TTC549 (cell line): ENCODE measurements around the gene RIF1.
A peak's percentile ranks its signal among the peaks of the same experiment; 100 is the strongest.

ENCODE experiments used
- FAIRE-seq: peaks from 2 replicates; lab custom pipeline; 2012; peaks lifted over from hg19 to GRCh38; lab: Jason Lieb, UNC

Gene RIF1, protein sequence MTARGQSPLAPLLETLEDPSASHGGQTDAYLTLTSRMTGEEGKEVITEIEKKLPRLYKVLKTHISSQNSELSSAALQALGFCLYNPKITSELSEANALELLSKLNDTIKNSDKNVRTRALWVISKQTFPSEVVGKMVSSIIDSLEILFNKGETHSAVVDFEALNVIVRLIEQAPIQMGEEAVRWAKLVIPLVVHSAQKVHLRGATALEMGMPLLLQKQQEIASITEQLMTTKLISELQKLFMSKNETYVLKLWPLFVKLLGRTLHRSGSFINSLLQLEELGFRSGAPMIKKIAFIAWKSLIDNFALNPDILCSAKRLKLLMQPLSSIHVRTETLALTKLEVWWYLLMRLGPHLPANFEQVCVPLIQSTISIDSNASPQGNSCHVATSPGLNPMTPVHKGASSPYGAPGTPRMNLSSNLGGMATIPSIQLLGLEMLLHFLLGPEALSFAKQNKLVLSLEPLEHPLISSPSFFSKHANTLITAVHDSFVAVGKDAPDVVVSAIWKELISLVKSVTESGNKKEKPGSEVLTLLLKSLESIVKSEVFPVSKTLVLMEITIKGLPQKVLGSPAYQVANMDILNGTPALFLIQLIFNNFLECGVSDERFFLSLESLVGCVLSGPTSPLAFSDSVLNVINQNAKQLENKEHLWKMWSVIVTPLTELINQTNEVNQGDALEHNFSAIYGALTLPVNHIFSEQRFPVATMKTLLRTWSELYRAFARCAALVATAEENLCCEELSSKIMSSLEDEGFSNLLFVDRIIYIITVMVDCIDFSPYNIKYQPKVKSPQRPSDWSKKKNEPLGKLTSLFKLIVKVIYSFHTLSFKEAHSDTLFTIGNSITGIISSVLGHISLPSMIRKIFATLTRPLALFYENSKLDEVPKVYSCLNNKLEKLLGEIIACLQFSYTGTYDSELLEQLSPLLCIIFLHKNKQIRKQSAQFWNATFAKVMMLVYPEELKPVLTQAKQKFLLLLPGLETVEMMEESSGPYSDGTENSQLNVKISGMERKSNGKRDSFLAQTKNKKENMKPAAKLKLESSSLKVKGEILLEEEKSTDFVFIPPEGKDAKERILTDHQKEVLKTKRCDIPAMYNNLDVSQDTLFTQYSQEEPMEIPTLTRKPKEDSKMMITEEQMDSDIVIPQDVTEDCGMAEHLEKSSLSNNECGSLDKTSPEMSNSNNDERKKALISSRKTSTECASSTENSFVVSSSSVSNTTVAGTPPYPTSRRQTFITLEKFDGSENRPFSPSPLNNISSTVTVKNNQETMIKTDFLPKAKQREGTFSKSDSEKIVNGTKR (N-terminal part only)

DNA sequence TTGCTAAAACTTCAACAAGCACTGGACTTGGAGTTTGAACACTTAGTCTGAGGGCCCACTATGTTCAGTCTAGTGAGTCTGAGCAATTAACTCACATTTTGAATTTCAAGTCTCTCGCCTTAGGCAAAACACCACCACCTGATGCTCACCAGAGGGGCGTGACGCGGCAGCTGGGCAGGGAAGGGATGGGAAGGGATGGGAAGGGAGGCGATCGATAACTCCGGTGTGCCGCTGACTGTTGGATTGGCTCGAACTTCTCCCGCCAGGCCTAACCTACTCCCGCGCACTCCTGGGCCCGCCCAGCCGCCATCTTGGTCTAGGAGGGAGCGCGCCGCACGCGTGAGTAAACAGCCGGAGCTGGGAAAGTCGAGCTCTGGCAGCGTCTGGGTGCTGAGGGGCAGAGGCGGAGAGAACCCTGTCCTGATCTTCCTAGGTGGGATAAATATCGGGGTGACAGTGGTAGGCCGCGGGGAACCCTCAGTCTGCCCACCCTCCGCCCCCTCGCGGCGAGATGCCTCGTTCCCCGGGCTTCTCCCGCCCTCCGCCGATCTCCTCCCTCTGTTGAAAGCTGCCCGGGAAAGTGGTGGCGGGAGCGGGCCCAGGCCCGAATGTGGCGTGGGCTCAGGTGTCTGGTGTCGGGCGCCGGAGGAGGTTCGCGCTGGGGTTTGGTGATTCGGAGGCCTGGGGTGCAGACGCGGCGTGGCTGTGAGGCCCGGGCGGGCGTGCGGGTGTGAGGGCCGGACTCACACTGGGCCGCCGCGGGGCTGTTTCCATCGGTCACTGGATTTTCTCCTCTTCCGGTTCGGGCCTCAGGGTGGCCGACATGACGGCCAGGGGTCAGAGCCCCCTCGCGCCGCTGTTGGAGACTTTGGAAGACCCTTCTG is at the start of gene RIF1:
Gene RIF1, plus strand, starts transcription at position 302 of the 884 bp plus-strand sequence. Its CDS starts 522 bp downstream, at position 824.
- peak; percentile 17 for FAIRE-seq

DNA sequence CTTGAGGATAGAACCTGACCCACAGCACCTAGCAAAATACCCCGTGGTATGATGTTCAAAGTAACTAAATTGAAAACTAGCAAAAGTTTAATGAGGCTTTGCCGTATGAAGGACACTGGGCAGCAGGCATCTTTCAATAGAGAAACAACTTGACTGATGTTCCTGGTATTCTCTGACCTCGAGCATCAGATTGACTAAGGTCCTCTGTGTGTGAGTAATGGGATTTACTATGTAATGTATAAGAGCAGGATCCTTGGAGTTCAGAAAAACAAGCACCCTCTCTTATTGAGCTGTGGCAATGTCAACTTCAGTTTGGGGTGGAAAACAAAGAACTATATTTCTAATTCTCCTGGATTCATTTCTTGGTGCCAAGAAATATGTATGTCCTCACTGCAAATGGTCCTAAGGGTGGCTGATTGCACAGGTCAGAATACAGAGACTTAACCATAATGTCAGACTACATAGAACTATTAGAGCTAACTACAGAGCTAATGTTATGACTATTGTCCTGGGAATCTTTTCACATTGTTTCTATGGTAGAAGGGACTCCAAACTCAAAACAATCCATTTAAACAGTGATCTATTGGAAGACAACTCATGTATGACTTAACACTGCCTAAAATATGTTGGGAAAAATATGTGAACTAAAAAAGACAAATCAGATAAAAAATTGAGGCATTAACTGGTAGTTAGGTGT is 47.9 kb upstream of the RIF1 start:
- FAIRE-seq = no peak

DNA sequence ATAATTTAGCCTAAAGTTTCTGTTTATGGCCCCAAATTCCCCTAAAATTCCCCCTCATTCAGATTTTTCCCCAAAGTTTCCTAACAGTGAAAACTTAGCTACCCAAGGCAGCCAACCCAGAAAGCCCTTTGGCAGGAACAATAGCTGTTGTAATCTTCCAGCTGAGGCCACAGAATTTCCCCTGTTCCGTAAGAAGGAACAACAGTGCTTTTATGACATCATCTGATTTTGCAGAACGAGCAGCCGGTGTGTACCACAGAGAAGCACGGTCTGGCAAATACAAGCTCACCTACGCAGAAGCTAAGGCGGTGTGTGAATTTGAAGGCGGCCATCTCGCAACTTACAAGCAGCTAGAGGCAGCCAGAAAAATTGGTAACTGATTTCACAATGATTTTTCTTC is 46.0 kb upstream of the RIF1 start:
- no peak for FAIRE-seq

DNA sequence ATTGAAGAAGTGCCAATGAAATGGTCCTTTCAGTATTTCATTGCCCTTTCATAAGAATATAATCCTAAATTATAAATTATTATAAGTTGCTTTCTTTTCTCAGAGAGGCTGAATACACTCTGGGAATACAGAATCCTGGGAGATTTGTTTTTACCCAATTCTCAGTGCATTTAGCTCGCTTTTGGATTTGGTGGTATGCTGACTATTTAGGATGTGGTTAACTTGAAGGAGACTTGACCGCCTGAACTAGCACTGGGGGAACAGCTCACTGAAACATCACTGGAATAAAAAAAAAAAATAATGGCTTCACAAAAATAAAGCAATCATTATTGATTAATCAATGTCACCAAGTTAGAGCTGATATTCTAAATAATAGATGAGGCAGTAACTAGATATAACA is 42.1 kb upstream of the RIF1 start:
- no peak for FAIRE-seq

DNA sequence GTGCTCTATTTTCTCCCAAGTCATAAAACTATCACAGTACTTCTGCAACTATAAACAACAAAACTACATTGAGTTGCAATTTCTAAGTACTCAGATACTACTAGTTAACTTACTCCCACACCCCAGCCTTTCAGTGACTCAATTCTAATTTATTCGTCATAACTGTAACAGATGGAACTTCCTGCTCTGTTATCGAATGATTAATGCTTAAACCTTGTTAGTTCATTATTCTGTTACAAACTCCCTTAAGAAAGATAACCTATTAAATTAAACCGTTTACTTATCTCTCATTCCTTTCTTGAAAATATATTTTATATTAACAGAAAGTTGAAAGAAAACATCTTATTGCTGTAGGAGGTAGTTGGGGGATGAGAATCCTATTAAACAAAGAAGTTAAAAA is 35.3 kb upstream of the RIF1 start:
- no peak for FAIRE-seq

DNA sequence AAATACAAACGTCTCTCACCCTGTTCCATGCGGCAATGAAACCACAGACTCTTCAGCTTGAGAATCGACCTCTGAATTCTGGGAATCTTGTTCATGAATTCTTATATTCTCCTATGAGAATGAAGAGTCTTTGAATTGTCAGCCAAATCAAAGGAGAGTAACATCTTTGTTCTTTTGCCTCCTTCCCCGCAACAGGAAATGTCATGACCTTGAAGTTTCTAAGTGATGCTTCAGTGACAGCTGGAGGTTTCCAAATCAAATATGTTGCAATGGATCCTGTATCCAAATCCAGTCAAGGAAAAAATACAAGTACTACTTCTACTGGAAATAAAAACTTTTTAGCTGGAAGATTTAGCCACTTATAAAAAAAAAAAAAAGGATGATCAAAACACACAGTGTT is 30.5 kb upstream of the RIF1 start:
- no peak for FAIRE-seq

DNA sequence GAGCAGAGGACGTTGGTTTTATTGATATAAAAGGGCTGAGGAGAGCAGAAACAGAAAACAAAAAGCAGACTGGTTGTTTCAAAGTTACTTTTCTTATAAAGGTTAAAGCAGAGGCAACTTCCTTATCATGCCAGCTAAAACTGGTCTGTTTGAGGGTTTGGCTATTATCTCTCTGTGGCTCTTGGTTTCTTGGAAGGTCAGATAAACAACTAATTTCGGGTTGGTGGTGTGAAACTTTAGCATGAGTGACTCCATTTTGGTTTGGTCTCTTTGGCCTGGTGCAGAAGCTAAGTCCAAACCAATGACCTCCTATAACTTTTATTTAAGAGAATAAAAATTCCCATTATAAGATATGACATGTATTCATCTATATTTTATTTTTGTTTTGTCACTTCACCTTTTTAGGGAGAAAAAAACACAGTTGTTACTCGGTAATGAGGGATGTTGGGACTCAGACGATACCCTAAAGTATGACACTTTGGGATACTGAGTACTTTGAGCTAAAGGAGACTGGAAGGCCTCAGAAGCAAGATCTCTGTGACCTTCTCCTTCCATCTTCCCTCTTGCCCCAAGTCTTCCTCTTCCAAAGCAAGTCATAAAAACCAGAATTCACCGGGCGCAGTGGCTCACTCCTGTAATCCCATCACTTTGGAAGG is 29.0 kb upstream of the RIF1 start:
- no peak for FAIRE-seq

DNA sequence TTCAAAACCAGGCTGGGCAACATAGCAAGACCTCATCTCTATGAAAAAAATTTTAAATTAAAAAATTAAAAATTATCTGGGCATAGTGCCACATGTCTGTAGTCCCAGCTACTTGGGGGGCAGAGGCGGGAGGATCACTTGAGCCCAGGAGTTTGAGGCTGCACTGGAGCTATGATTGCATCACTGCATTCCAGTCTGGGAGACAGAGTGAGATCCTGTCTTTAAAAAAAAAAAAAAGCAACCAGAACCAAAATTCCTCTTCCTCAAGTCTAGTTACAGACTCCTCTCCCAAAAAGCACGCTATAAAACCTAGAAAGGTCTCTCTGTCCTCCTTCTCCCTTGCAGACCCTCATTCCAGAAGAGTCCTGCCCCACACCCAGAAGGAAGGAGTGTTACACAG is 28.4 kb upstream of the RIF1 start:
- no peak for FAIRE-seq

DNA sequence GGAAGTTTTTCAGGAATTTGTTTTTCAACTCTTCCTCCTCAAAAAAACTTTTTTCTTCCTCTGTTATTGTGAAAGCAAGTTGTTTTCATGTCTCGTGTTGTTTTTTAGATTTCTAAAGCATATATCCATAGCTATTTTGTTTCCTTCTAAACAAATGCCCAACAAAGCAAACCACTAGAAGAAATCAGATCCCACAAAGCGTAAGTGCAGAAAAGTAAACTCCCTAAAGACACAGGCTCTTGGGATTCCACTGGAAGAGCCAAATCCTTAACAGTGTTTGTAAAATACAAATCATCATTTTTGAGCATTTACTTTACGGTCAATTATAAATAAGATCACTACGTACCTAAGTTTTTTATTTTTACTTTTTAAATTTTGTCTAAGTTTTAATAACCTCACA is 21.7 kb upstream of the RIF1 start:
- FAIRE-seq = no peak

DNA sequence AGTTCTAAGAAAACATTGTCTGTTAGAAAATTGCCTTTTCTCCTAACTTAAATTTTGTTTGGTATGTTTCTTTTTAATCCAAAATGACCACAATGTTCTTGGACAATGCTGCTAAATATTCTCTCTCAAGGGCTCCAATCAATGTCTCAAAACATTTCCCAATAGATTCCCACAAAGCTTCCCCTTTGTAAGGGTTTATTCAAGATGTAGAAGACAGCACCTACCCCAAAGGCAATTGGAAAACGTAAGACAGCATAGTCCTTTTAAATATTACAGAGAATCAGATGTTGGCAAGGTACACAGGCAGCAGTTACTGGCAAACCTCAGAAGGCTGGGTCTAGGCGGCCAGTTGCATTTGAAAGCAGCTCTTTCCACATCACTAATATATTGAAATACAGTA is 18.3 kb upstream of the RIF1 start:
- FAIRE-seq = no peak

DNA sequence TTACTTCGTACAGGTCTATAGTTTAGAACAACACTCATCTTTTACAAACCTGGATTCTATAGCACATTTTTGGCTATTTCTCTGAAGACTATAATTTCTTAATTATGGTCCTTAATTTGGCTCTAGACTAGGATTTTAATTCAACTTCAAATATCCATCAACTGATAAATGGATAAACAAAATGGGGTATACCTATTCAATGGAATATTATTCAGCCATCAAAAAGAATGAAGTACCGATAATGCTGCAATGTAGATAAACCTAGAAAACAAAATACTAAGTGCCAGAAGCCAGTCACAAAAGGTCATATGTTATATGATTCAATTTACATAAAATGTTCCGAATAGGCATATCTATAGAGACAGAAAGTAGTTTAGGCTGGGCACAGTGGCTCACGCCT is 15.2 kb upstream of the RIF1 start:
- FAIRE-seq = no peak

DNA sequence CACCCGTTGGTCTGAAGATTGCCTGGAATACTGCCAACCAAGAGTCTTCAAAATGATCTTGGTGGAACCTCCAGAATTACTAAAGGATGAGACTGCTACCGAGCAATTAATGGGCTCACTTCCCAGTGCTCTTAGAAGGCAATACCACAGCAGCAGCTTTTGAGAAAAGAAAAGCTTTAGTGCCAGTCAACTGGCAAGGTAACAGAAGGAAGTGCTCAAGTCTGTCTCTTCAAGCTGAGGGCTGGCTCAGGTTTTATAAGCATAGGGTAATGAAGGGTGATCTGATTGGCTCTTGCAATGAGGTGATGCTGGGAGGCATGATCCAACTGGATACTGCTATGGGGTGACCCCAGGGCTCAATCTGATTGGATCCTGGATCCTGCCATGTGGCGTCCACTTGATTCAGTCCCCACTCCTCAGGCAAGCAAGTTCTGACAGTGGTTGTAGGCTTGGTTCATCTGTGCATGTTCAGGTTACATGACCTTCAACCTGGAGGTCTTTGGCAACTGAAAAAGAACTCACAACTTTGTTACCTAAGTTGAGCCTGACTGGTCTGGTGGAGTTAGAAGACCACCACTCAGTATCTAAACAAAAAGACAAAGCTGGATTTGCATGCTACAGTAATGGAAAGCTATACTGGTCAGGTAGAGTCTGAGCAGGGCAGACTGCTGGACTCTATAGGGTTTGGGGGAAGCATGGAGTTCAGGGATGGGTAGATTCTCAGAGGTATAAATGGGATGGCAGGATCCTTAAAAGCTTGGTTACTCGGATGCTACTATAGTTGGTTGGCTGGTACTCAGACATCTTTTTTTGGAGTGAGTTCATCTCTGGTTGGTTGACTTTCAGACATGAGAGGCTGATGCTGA is 14.0 kb upstream of the RIF1 start:
- FAIRE-seq = no peak

DNA sequence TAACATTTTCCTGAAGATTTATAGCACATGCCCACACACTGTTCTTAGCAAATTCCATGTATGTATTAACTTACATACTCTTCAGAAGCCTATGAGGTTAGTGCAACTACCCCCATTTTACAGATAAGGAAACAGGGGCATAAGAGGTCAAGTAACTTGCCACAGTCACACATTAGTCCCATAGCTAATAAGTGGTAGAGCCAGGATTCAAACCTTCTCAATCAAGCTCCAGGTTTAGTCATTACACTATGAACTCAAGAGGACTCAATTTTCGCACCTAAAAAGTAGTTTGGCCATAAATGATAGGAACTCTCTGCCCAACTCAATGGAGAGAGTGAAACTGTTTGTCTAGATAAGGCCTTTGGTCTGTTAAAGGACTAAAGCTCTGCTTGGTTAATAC is 9.7 kb upstream of the RIF1 start:
- FAIRE-seq = no peak

DNA sequence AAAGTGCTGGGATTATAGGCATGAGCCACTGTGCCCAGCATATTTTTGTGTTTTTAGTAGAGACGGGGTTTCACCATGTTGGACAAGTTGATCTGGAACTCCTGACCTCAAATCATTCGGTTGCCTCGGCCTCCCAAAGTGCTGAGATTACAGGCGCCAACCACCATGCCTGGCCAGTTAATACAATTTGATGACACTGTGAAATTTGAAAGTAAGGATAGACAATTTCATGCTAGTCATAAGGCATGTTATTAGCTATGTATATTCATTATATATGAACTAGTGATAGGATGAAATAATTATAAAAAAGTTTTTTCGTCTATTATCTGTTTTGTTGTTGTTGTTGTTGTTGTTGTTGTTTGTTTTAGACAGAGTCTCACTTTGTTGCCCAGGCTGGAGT is 8.6 kb upstream of the RIF1 start:
- no peak for FAIRE-seq

DNA sequence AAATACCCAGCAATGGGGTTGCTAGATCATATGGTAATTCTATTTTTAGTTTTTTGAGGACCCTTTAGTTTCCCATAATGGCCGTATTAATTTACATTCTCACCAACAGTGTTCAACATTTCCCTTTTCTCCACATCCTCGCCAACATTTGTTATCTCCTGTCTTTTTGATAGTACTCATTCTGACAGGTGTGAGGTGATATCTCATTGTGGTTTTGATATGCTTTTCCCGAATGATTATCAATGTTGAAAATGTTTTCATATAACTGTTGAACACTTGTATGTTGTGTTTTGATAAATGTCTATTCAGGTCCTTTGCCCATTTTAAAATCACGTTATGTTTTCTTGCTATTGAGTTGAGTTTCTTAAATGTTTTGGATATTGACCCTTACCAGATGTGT is 5.8 kb upstream of the RIF1 start:
- no peak for FAIRE-seq

DNA sequence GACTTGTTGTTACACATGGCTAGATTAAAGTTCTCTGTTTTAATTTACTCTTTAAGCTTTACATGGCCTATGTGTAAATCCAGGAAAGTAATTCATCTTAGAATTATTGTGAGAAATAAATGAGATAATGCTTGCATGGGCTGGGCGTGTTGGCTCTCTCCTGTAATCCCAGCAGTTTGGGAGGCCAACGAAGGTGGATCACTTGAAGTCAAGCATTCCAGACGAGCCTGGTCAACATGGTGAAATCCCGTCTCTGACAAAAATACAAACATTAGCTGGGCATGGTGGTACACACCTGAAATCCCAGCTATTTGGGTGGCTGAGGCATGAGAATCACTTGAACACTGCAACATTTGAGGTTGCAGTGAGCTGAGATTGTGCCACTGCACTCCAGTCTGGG is 4.3 kb upstream of the RIF1 start:
- FAIRE-seq = no peak

DNA sequence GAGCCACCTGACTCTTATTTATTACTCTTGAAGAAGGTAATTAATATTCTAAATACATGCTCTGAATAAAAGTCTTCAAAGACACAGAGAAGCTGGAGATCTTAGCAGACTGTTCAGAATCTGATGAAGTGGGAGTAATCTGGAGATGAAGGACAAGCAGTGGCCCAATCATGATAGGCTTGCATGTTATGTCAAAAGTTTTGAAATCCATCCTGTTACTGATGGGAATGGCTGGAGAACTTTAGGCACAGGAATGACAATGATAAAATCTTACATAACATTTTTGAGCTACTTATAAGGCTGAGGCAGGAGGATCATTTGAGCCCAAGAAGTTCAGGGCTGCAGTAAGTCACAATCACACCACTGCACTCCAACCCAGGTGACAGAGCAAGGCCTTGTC is 2.4 kb upstream of the RIF1 start:
- FAIRE-seq = no peak

DNA sequence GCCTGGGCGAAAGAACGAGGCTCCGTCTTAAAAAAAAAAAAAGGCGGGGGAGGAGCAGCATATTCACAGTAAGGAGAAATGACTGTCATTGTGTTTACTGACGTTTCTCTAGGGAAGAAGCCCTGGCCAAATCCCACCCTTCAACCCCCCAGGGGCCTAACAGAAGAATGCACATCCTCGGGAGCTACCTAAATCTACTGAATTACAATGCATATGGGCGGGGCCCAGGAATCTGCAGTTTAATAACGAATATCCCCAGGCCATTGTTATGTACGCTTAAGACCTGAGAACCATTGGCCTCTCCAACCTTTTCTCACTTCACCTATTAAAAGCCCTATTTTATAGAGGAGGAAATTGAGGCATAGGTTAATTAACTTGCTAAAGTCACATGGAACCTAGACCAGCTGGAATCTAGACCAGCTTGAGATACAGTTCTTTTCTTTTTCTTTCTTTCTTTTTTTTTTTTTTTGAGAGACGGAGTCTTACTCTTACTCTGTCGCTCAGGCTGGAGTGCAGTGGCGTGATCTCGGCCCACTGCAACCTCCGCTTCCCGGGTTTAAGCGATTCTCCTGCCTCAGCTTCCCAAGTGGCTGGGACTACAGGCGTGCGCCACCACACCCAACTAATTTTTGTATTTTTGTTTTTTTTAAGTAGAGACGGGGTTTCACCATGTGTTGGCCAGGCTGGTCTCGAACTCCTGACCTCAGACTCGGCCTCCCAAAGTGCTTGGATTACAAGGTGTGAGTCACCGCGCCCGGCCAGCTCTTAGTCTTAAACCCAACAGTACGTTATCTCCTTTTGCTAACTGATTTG is 708 bp upstream of the RIF1 start:
- FAIRE-seq = no peak

DNA sequence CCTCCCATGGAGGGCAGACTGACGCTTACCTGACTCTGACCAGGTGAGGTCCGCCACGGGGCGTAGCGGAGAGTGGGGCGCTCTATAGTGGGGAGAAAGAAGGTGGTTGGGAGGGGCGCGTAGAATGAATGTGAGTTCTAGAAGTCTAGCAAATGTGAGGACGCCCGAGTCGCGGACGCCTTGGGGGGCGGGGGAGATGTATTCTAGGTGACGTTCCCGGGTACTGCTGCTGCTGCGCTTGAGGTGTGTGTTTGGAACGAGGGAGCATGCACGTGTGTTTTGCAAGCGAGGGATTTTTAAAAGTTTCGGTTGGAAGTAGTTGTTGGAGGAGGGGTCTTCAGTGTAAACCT is 758 bp downstream of the RIF1 start:
- FAIRE-seq = no peak
